Heart left ventricle (tissue), 16 donors: ENCODE measurements around the gene NUBPL. TPM values are rescaled to one million over a fixed set of nuclear protein-coding genes. Genes with fewer than 3 reads are reported as not detected.
"Not testable (repeated sequence)": the region's sequence is repeated elsewhere in the genome, so short reads cannot be mapped to it uniquely, and the experiment has no call there.

Experiments
- ATAC-seq, 4 donors: fragments of 200-7000 bp; cut with Tn5 transposase; one replicate each; pipeline ENCODE4 v1.9.1; 2020 to 2022; ENCODE audit warnings: moderate library complexity in 4 of 4, mild to moderate bottlenecking in 3 of 4, moderate number of reproducible peaks in 1 of 4
- DNase-seq, 5 donors: peaks; one replicate each; pipeline ENCODE4 v3.0.0-alpha.2; 2020
- H3K27ac ChIP-seq, 12 donors: fragments of 200-600 bp; sonication (generic) in 4 of 12; one replicate each; pipeline versions ENCODE4 v1.5.0 to v1.8.0; 2016 to 2022; ENCODE audit warnings: mild to moderate bottlenecking in 2 of 12
- H3K27me3 ChIP-seq, 9 donors: fragments of 200-600 bp; sonication (generic) in 2 of 9; one replicate each; pipeline versions ENCODE4 v1.5.1 to v1.8.0; 2016 to 2022; ENCODE audit warnings: mild to moderate bottlenecking in 3 of 9
- H3K36me3 ChIP-seq, 9 donors: fragments of 200-600 bp; sonication (generic) in 2 of 9; one replicate each; pipeline versions ENCODE4 v1.5.0 to v1.8.0; 2018 to 2022; ENCODE audit warnings: mild to moderate bottlenecking in 2 of 9
- H3K4me1 ChIP-seq, 12 donors: fragments of 200-600 bp; sonication (generic) in 4 of 12; one replicate each; pipeline versions ENCODE4 v1.5.0 to v1.8.0; 2016 to 2022; ENCODE audit warnings: mild to moderate bottlenecking in 3 of 12
- H3K4me3 ChIP-seq, 12 donors: fragments of 200-600 bp; sonication (generic) in 4 of 12; one replicate each; pipeline versions ENCODE4 v1.5.0 to v1.8.0; 2017 to 2022; ENCODE audit warnings: mild to moderate bottlenecking in 9 of 12, moderate library complexity in 4 of 12
- H3K9me3 ChIP-seq, 12 donors: fragments of 200-600 bp; sonication (generic) in 4 of 12; one replicate each; pipeline versions ENCODE4 v1.5.0 to v1.8.0; 2016 to 2022; ENCODE audit warnings: mild to moderate bottlenecking in 1 of 12
- CTCF ChIP-seq, 12 donors: fragments of 200-600 bp; sonication (generic) in 4 of 12; IDR thresholded peaks; one replicate each; pipeline versions ENCODE4 v1.5.0 to v1.8.0; 2018 to 2022; ENCODE audit warnings: antibody characterized with exemption in 12 of 12, mild to moderate bottlenecking in 5 of 12
- POLR2A ChIP-seq, 2 donors: fragments of 450-650 bp; IDR thresholded peaks; one replicate each; pipeline ENCODE4 v1.6.1; 2017; ENCODE audit warnings: antibody characterized with exemption in 2 of 2, mild to moderate bottlenecking in 2 of 2, moderate library complexity in 2 of 2
- WGBS, 4 donors: extraction: QIAGEN DNeasy Blood & Tissue Kit in 2 of 4; methylation state at CpG; one replicate each; pipeline versions ENCODE4 v1.1.5 to v1.1.7; 2013 to 2018; 5-methylcytosine and 5-hydroxymethylcytosine counted together
- intact Hi-C, 10 donors: fragments of 100-400 bp; cut with DNase I; formaldehyde crosslinking; loops; one replicate each; pipeline versions ENCODE4 v1.11.1 to v1.14.2; 2022
- polyA plus RNA-seq, 2 donors: library from polyadenylated mRNA; stranded (reverse); fragments of 200-250 nt; gene quantifications; one replicate each; pipeline ENCODE4 v1.2.3, GENCODE V29; 2013
- total RNA-seq, 9 donors: library from RNA; depleted of rRNA in 2 of 9; stranded (reverse); fragments of >200 nt in 2 of 9; fragmentation: NEBNext Ultra II Directional in 3 of 9; extraction: Animal tissue kit (Norgen Biotek cat#: 25700) in 3 of 9; gene quantifications; one replicate each; pipeline versions ENCODE4 v1.1.0 to v1.2.4, GENCODE V29; 2016 to 2023
- donor health status: ischemic (EF 13 %, LVEDD 7.1; RV severe dilation, severe dysfunction).
- donor health status: healthy with polysubstance abuse.
- donor health status: DM: no; HTN: yes; CAD: no.
- donor health status: DM: no; HTN: no; CAD: no.
- donor health status: ischemic (EF 25% LVEDD 6.9; RV normal size, moderate dysfunction).
- donor health status: ischemic (EF 25% LVEDD 5.7; RV mildly dilated, moderate dysfunction).
- donor health status: healthy.
- donor health status: DM: yes; HTN: yes; CAD: no.
- donor health status: ischemic (EF 35%, LVEDD 5.7; RV mildly dilated, moderate dysfunction).
- donor health status: nonischemic (EF 11% LVEDD 7.7; RV severe dilation, severe dysfunction).
- donor health status: DM: yes; HTN: yes; CAD: no.
- donor health status: PGD.
- donor health status: ischemic (EF 29% LVEDD 5.4; RV normal size, mild dysfunction).
- donor health status: nonischemic (EF 23%, LVEDD 6.1; RV moderate dilation, normal function).

NUBPL gene
- total and polyA plus RNA-seq, 11 donors = 6.2 to 28.7 (median 18.9) TPM

GRCh38 chr14:31605702-31606101, 44.5 kb downstream of the NUBPL start:
- Histone ChIP-seq H3K27ac (no peak overlapping the region), H3K4me3 (no peak overlapping the region), H3K36me3 (peaks cover 0 to 11% (median 0%) of the 10 kb centered on the region in 9 donors), H3K27me3 (no peaks in the 10 kb centered on the region), H3K9me3 (peaks cover 0 to 14% (median 0%) of the 10 kb centered on the region in 12 donors), H3K4me1 (no peaks in the 10 kb centered on the region)
- DNase-seq (no peak), ATAC-seq (no peak)
- intact Hi-C loops = no loop called here
- 83 to 94% (median 88%) methylated on average over 2 of the region's 2 CpGs for WGBS, 4 donors
- TF ChIP-seq POLR2A (IDR thresholded peaks at IDR 0.05) (no peak), CTCF (IDR thresholded peaks at IDR 0.05) (no peak)

GRCh38 chr14:31611778-31612433, 50.7 kb downstream of the NUBPL start:
- TF ChIP-seq POLR2A (IDR thresholded peaks at IDR 0.05) (no peak), CTCF (IDR thresholded peaks at IDR 0.05) (no peak)
- H3K4me1 ChIP-seq = no peaks in the 10 kb centered on the region
- no peaks in the 10 kb centered on the region for H3K36me3 ChIP-seq
- DNase-seq = no peak
- no peak overlapping the region for H3K27ac ChIP-seq
- H3K4me3 ChIP-seq = no peak overlapping the region
- no peak for ATAC-seq
- H3K9me3 ChIP-seq = peaks cover 0 to 25% (median 0%) of the 10 kb centered on the region in 12 donors
- H3K27me3 ChIP-seq = no peaks in the 10 kb centered on the region
- WGBS, 4 donors = 96 to 100% (median 97%) methylated on average over 3 of the region's 3 CpGs
- intact Hi-C loops = no loop called here

GRCh38 chr14:31613188-31613587, 52.0 kb downstream of the NUBPL start:
- intact Hi-C loops = no loop called here
- TF ChIP-seq CTCF (IDR thresholded peaks at IDR 0.05) = no peak
- no peak for TF ChIP-seq POLR2A (IDR thresholded peaks at IDR 0.05)

GRCh38 chr14:31618884-31619283, 57.7 kb downstream of the NUBPL start:
- H3K4me1 ChIP-seq, H3K27me3 ChIP-seq, intact Hi-C loops, H3K36me3 ChIP-seq, H3K27ac ChIP-seq, DNase-seq, ATAC-seq, H3K4me3 ChIP-seq: not testable (repeated sequence)
- H3K9me3 ChIP-seq = peaks cover 0 to 39% (median 4%) of the 10 kb centered on the region in 12 donors
- 92 to 97% (median 95%) methylated on average over 2 of the region's 2 CpGs for WGBS, 4 donors

More at GRCh38 chr14:31613188-31613587, 52.0 kb downstream of the NUBPL start:
- peaks cover 0 to 21% (median 0%) of the 10 kb centered on the region in 12 donors for H3K9me3 ChIP-seq
- no peak overlapping the region for H3K27ac ChIP-seq
- no peak for ATAC-seq
- H3K4me1 ChIP-seq = no peaks in the 10 kb centered on the region
- DNase-seq = no peak
- H3K4me3 ChIP-seq = no peak overlapping the region
- no peaks in the 10 kb centered on the region for H3K27me3 ChIP-seq
- WGBS, 4 donors = 94 to 98% (median 97%) methylated on average over 5 of the region's 5 CpGs
- H3K36me3 ChIP-seq = no peaks in the 10 kb centered on the region

GRCh38 chr14:31619440-31619839, 58.2 kb downstream of the NUBPL start:
- intact Hi-C loops = no loop called here
- no peak overlapping the region for H3K27ac ChIP-seq
- ATAC-seq = no peak
- DNase-seq = no peak
- H3K4me1 ChIP-seq = no peaks in the 10 kb centered on the region
- no peak overlapping the region for H3K4me3 ChIP-seq
- no peaks in the 10 kb centered on the region for H3K27me3 ChIP-seq
- WGBS, 4 donors = 92 to 97% (median 94%) methylated on average over 4 of the region's 4 CpGs
- H3K9me3 ChIP-seq = peaks cover 0 to 35% (median 4%) of the 10 kb centered on the region in 12 donors
- H3K36me3 ChIP-seq = peaks cover 0 to 10% (median 0%) of the 10 kb centered on the region in 9 donors
- TF ChIP-seq CTCF (IDR thresholded peaks at IDR 0.05) = no peak
- TF ChIP-seq POLR2A (IDR thresholded peaks at IDR 0.05) = no peak

- H3K36me3 ChIP-seq, H3K4me3 ChIP-seq, H3K4me1 ChIP-seq, ATAC-seq, DNase-seq, H3K27ac ChIP-seq, H3K27me3 ChIP-seq, intact Hi-C loops: not testable (repeated sequence)
- peaks cover 0 to 31% (median 4%) of the 10 kb centered on the region in 12 donors for H3K9me3 ChIP-seq
- WGBS, 4 donors = 97 to 100% (median 98%) methylated on average over 4 to 10 of the region's 10 CpGs
Observed at GRCh38 chr14:31620898-31621297, 59.7 kb downstream of the NUBPL start.
